Stimulated activated effector memory CD8-positive, alpha-beta T cell treated with anti-CD3 and anti-CD28 coated beads, Interleukin-12 subunit alpha, Interleukin-12 subunit beta, amount 100 ng/mL, for 72 hours (primary cell): ENCODE data around the gene PHF19.

Source experiments
- ATAC-seq: fragments of 150-1000 bp; cut with Tn5 transposase; 2 replicates; pipeline ENCODE4 v1.10.0; 2021
- DNase-seq, 2 donors: peaks; one replicate each; pipeline ENCODE4 v3.0.0; 2021 to 2022; ENCODE audit warnings: low spot score in 2 of 2
- H3K27ac Mint-ChIP-seq: one replicate; pipeline ENCODE4 v1.8.0; 2022; ENCODE audit warnings: mild to moderate bottlenecking, mixed read lengths
- H3K36me3 Mint-ChIP-seq: one replicate; pipeline ENCODE4 v1.8.0; 2022; ENCODE audit warnings: mild to moderate bottlenecking, mixed read lengths
- H3K4me1 Mint-ChIP-seq: one replicate; pipeline ENCODE4 v1.8.0; 2022; ENCODE audit warnings: mixed read lengths
- H3K4me3 Mint-ChIP-seq: one replicate; pipeline ENCODE4 v1.8.0; 2022; ENCODE audit warnings: mild to moderate bottlenecking, mixed read lengths
- H3K9me3 Mint-ChIP-seq: one replicate; pipeline ENCODE4 v1.8.0; 2022; ENCODE audit warnings: mixed read lengths

Gene PHF19

GRCh38 chr9:120902569-120903535 is 25.9 kb upstream of the PHF19 start:
- peaks cover 100% of the 10 kb centered on the region for H3K36me3 Mint-ChIP-seq
- ATAC-seq (no peak), DNase-seq (no peak)
- peak overlapping the region; percentile 93 for H3K27ac Mint-ChIP-seq
- no peak overlapping the region for H3K4me3 Mint-ChIP-seq
- H3K9me3 Mint-ChIP-seq: no peaks in the 10 kb centered on the region
- peaks cover 82% of the 10 kb centered on the region for H3K4me1 Mint-ChIP-seq

DNA sequence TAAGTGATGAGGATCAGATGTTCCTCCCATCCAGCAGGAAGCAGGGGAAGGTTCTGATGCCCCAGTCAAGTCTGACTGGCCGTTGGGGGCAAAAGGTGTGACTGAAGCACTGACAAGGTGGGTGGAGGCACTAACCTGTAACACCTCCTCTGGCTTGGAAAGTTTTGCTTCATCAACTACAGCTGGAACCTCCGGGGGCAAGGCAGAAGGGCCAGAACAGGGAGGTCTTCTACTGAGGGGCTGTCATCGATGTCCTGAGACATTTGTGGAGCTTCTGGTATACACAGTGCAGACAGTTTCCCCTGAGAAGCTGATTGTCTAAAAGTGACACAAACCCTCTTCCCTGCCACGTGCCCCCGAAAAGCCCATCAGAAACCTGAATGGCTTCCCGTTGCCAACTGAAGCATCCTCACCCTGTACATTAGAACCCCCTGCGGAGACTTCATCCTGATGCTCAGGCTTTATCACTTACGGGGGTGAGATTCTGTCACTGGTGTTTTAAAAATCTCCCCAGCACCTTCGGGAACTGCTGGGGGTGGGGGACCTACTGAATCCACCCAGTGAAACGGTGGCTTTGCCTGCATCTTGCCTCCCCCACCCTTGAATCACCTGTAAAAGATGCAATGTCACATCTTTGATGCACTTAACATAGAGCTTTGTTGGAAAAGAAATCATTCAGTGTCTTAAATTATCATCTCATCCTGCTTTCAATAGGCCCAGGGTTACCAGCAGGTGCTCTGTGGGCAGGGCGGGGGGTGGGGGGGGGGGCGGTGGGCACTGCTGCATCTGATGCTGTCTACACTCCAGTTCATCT is 25.0 kb upstream of the PHF19 start:
- Mint-ChIP-seq H3K27ac (peak overlapping the region; percentile 93), H3K36me3 (peaks cover 100% of the 10 kb centered on the region), H3K4me1 (peaks cover 78% of the 10 kb centered on the region), H3K4me3 (no peak overlapping the region), H3K9me3 (no peaks in the 10 kb centered on the region)
- ATAC-seq (no peak), DNase-seq (peak in 1 of 2 donors; percentile 52)

- Mint-ChIP-seq H3K27ac (peak overlapping the region; percentile 93), H3K4me1 (peaks cover 73% of the 10 kb centered on the region), H3K9me3 (no peaks in the 10 kb centered on the region), H3K4me3 (no peak overlapping the region), H3K36me3 (peaks cover 100% of the 10 kb centered on the region)
- ATAC-seq (no peak), DNase-seq (no peak)
Measured at GRCh38 chr9:120900824-120901223, 23.8 kb upstream of the PHF19 start.

- peaks cover 60% of the 10 kb centered on the region for H3K4me1 Mint-ChIP-seq
- peaks cover 100% of the 10 kb centered on the region for H3K36me3 Mint-ChIP-seq
- ATAC-seq: no peak
- peak overlapping the region; percentile 93 for H3K27ac Mint-ChIP-seq
- no peak overlapping the region for H3K4me3 Mint-ChIP-seq
- no peaks in the 10 kb centered on the region for H3K9me3 Mint-ChIP-seq
- DNase-seq: peak in 1 of 2 donors; percentile 52
Measured at GRCh38 chr9:120899490-120900068, 22.6 kb upstream of the PHF19 start.

GRCh38 chr9:120898396-120898795 is 21.4 kb upstream of the PHF19 start:
- no peak overlapping the region for H3K4me3 Mint-ChIP-seq
- H3K4me1 Mint-ChIP-seq: peaks cover 57% of the 10 kb centered on the region
- no peak for ATAC-seq
- H3K36me3 Mint-ChIP-seq: peaks cover 100% of the 10 kb centered on the region
- H3K9me3 Mint-ChIP-seq: no peaks in the 10 kb centered on the region
- DNase-seq: no peak
- H3K27ac Mint-ChIP-seq: peak overlapping the region; percentile 93

- Mint-ChIP-seq H3K4me3 (no peak overlapping the region), H3K9me3 (no peaks in the 10 kb centered on the region), H3K36me3 (peaks cover 100% of the 10 kb centered on the region), H3K27ac (peak overlapping the region; percentile 93), H3K4me1 (peaks cover 64% of the 10 kb centered on the region)
- no peak for ATAC-seq
- no peak for DNase-seq
Measured at GRCh38 chr9:120895951-120896350, 19.0 kb upstream of the PHF19 start.

GRCh38 chr9:120894321-120895148 is 17.5 kb upstream of the PHF19 start:
- H3K9me3 Mint-ChIP-seq: no peaks in the 10 kb centered on the region
- DNase-seq (peak in 1 of 2 donors; percentile 52), ATAC-seq (no peak)
- H3K36me3 Mint-ChIP-seq: peaks cover 96% of the 10 kb centered on the region
- H3K4me3 Mint-ChIP-seq: no peak overlapping the region
- peak overlapping the region; percentile 94 for H3K27ac Mint-ChIP-seq
- peaks cover 62% of the 10 kb centered on the region for H3K4me1 Mint-ChIP-seq

GRCh38 chr9:120893611-120894307 is 16.8 kb upstream of the PHF19 start:
- peaks cover 88% of the 10 kb centered on the region for H3K36me3 Mint-ChIP-seq
- ATAC-seq (peak; percentile 6), DNase-seq (peak in 1 of 2 donors; percentile 52)
- H3K27ac Mint-ChIP-seq: peak overlapping the region; percentile 94
- peaks cover 63% of the 10 kb centered on the region for H3K4me1 Mint-ChIP-seq
- H3K9me3 Mint-ChIP-seq: no peaks in the 10 kb centered on the region
- peak overlapping the region; percentile 64 for H3K4me3 Mint-ChIP-seq

GRCh38 chr9:120892748-120893610 is 16.0 kb upstream of the PHF19 start:
- peak overlapping the region; percentile 94 for H3K27ac Mint-ChIP-seq
- DNase-seq (peak in 1 of 2 donors; percentile 77), ATAC-seq (peak; percentile 79)
- H3K9me3 Mint-ChIP-seq: no peaks in the 10 kb centered on the region
- H3K36me3 Mint-ChIP-seq: peaks cover 80% of the 10 kb centered on the region
- H3K4me3 Mint-ChIP-seq: peak overlapping the region; percentile 64
- peaks cover 57% of the 10 kb centered on the region for H3K4me1 Mint-ChIP-seq

- H3K4me3 Mint-ChIP-seq: peak overlapping the region; percentile 64
- H3K4me1 Mint-ChIP-seq: peaks cover 54% of the 10 kb centered on the region
- peaks cover 72% of the 10 kb centered on the region for H3K36me3 Mint-ChIP-seq
- no peaks in the 10 kb centered on the region for H3K9me3 Mint-ChIP-seq
- DNase-seq (peak in 1 of 2 donors; percentile 60), ATAC-seq (peak; percentile 19)
- peak overlapping the region; percentile 94 for H3K27ac Mint-ChIP-seq
Measured at GRCh38 chr9:120891884-120892747, 15.1 kb upstream of the PHF19 start.

DNA sequence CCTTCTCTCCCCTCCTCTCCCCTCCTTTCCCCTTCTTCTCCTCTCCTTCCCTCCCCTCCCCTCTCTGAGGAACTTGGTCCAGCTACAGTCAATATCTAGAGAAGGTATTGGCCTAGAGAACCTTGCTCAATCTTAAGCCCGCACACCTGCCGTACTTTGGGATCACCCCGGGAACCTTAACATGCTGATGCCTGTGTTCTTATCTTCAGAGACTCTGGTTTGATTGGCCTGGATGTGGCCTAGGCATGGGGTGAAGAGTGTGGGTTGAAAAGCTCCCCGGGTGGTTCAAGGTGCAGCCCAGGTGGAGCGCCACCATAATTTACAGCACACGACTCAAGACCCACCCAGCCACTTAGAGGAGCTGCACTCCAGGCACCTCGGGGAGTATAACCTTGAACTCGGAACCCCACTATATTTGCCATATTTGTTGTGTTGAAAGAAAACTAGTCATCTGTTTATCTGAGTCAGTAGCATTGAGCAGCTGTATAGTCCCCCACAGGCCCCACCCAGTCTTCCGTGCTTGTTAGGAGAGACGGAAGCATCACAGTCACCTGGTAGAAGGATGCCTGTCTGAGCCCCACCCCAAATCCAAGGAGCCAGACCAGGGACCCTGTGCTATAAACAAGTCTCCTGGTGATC is 14.4 kb upstream of the PHF19 start:
- ATAC-seq: peak; percentile 61
- peak overlapping the region; percentile 64 for H3K4me3 Mint-ChIP-seq

More for the DNA sequence above, 14.4 kb upstream of the PHF19 start:
- peak in 1 of 2 donors; percentile 73 for DNase-seq
- Mint-ChIP-seq H3K27ac (peak overlapping the region; percentile 94), H3K9me3 (no peaks in the 10 kb centered on the region), H3K4me1 (peaks cover 51% of the 10 kb centered on the region), H3K36me3 (peaks cover 64% of the 10 kb centered on the region)
